ENCODE data around the gene UBAP1. TPM values are rescaled to one million over a fixed set of nuclear protein-coding genes. Genes with fewer than 3 reads are reported as not detected.
"Not testable (repeated sequence)": the region's sequence is repeated elsewhere in the genome, so short reads cannot be mapped to it uniquely, and the experiment has no call there.

UBAP1 gene
- total RNA-seq, 1 donor from 2014 or later, result 35.8 TPM

- DNase-seq (ENCODE audit: low read depth, low spot score), result no peak
- Mint-ChIP-seq H3K4me3 (no peak overlapping the region), H3K36me3 (ENCODE audit: low read depth) (peaks cover 6% of the 10 kb centered on the region), H3K9me3 (no peaks in the 10 kb centered on the region), H3K27me3 (ENCODE audit: low read depth) (no peaks in the 10 kb centered on the region), H3K4me1 (no peaks in the 10 kb centered on the region), H3K27ac (ENCODE audit: unreplicated experiment) (no peak overlapping the region)
- TF ChIP-seq, protein P1, sequence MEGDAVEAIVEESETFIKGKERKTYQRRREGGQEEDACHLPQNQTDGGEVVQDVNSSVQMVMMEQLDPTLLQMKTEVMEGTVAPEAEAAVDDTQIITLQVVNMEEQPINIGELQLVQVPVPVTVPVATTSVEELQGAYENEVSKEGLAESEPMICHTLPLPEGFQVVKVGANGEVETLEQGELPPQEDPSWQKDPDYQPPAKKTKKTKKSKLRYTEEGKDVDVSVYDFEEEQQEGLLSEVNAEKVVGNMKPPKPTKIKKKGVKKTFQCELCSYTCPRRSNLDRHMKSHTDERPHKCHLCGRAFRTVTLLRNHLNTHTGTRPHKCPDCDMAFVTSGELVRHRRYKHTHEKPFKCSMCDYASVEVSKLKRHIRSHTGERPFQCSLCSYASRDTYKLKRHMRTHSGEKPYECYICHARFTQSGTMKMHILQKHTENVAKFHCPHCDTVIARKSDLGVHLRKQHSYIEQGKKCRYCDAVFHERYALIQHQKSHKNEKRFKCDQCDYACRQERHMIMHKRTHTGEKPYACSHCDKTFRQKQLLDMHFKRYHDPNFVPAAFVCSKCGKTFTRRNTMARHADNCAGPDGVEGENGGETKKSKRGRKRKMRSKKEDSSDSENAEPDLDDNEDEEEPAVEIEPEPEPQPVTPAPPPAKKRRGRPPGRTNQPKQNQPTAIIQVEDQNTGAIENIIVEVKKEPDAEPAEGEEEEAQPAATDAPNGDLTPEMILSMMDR (conservative IDR thresholded peaks at IDR 0.05), result no peak
These were observed 110.3 kb downstream of the UBAP1 start for GRCh38 chr9:34289159-34289558.

DNA sequence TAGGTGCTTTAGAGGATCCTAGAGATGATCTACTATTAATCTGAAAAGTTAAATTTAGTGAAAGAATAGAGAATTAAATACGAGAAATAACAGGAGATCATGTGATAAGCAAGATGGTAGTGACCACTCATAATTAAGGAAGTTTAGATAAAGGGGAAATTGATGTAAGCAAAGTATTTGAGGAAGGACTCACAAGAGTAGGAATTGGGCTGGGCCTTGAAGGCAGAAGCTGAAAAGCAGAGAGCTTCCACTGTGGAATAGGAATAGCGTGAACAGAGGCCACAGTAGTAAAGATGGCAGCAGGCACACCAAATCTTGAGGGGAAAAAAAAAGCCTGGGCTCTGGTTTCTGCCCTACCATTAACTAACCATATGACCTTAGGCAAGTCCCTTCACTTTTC, 112.2 kb downstream of the UBAP1 start:
- Mint-ChIP-seq H3K36me3 (ENCODE audit: low read depth) (peaks cover 10% of the 10 kb centered on the region), H3K4me1 (no peaks in the 10 kb centered on the region), H3K4me3 (no peak overlapping the region), H3K27ac (ENCODE audit: unreplicated experiment) (no peak overlapping the region), H3K9me3 (no peaks in the 10 kb centered on the region), H3K27me3 (ENCODE audit: low read depth) (no peaks in the 10 kb centered on the region)
- DNase-seq (ENCODE audit: low read depth, low spot score), result no peak
- TF ChIP-seq, protein P1 (conservative IDR thresholded peaks at IDR 0.05), result no peak

GRCh38 chr9:34291423-34291822, 112.6 kb downstream of the UBAP1 start:
- H3K4me3 Mint-ChIP-seq, result no peak overlapping the region
- no peak overlapping the region for H3K27ac Mint-ChIP-seq (ENCODE audit: unreplicated experiment)
- DNase-seq (ENCODE audit: low read depth, low spot score), result no peak
- H3K9me3 Mint-ChIP-seq, result no peaks in the 10 kb centered on the region
- TF ChIP-seq, protein P1 (conservative IDR thresholded peaks at IDR 0.05), result no peak
- H3K36me3 Mint-ChIP-seq (ENCODE audit: low read depth), result peaks cover 8% of the 10 kb centered on the region
- H3K27me3 Mint-ChIP-seq (ENCODE audit: low read depth), result no peaks in the 10 kb centered on the region
- H3K4me1 Mint-ChIP-seq, result no peaks in the 10 kb centered on the region

- no peak overlapping the region for H3K4me3 Mint-ChIP-seq
- H3K9me3 Mint-ChIP-seq, result no peaks in the 10 kb centered on the region
- DNase-seq (ENCODE audit: low read depth, low spot score), result no peak
- TF ChIP-seq, protein P1 (conservative IDR thresholded peaks at IDR 0.05), result no peak
- no peaks in the 10 kb centered on the region for H3K4me1 Mint-ChIP-seq
- H3K27ac Mint-ChIP-seq (ENCODE audit: unreplicated experiment), result no peak overlapping the region
- H3K27me3 Mint-ChIP-seq (ENCODE audit: low read depth), result no peaks in the 10 kb centered on the region
- H3K36me3 Mint-ChIP-seq (ENCODE audit: low read depth), result peaks cover 4% of the 10 kb centered on the region
These were observed 113.7 kb downstream of the UBAP1 start for GRCh38 chr9:34292552-34292951.

- not testable (repeated sequence) for DNase-seq (ENCODE audit: low read depth, low spot score); H3K9me3 Mint-ChIP-seq; H3K36me3 Mint-ChIP-seq (ENCODE audit: low read depth); H3K27ac Mint-ChIP-seq (ENCODE audit: unreplicated experiment); H3K4me1 Mint-ChIP-seq; H3K27me3 Mint-ChIP-seq (ENCODE audit: low read depth); H3K4me3 Mint-ChIP-seq
These were observed 122.2 kb downstream of the UBAP1 start for GRCh38 chr9:34301064-34301463.

Other genes starting within 250 kb of the UBAP1 start
- 60.7 and 62.7 TPM in 2 replicates for gene UBAP2, start 130.2 kb upstream of the UBAP1 start, total RNA-seq
- gene DCAF12, start 52.3 kb upstream of the UBAP1 start, total RNA-seq, result 52.6 and 54.1 TPM in 2 replicates
- gene KIF24, start 150.2 kb downstream of the UBAP1 start, total RNA-seq, result 12.3 and 13.8 TPM in 2 replicates
- gene NUDT2, start 150.5 kb downstream of the UBAP1 start, total RNA-seq, result 17.8 and 19.8 TPM in 2 replicates
- gene MYORG, start 197.9 kb downstream of the UBAP1 start, total RNA-seq, result 1.7 and 2.0 TPM in 2 replicates

Data from neural crest cell (in vitro differentiated cells).